Osteoblast (primary cell): Measurements from ENCODE around the gene ZNHIT2. TPM values are rescaled to one million over a fixed set of nuclear protein-coding genes. Genes with fewer than 3 reads are reported as not detected.

Source experiments
- DNase-seq: peaks from one replicate; pipeline ENCODE4 v3.0.0; 2011; ENCODE audit warnings: low spot score, mixed read lengths; ENCODE audit not compliant: insufficient read length; ENCODE audit errors: missing footprints
- H2AFZ ChIP-seq: 2 replicates; pipeline ENCODE4 v1.6.0; 2011; ENCODE audit warnings: mild to moderate bottlenecking, low read length
- H3K27ac ChIP-seq: 2 replicates; pipeline ENCODE4 v1.5.1; 2011; ENCODE audit warnings: mild to moderate bottlenecking, low read depth, low read length, moderate library complexity
- H3K27me3 ChIP-seq: 2 replicates; pipeline ENCODE4 v1.6.0; 2012; ENCODE audit warnings: mild to moderate bottlenecking, control low read depth, inconsistent platforms, low read length, moderate library complexity; ENCODE audit not compliant: insufficient read depth
- H3K36me3 ChIP-seq: 2 replicates; pipeline ENCODE4 v1.5.1; 2011; ENCODE audit warnings: mild to moderate bottlenecking, low read length, control low read depth, moderate library complexity; ENCODE audit not compliant: insufficient read depth
- H3K4me1 ChIP-seq: 2 replicates; pipeline ENCODE4 v1.5.1; 2011; ENCODE audit warnings: mild to moderate bottlenecking, low read length, control low read depth, moderate library complexity; ENCODE audit not compliant: insufficient read depth
- H3K4me2 ChIP-seq: 2 replicates; pipeline ENCODE4 v1.6.0; 2011; ENCODE audit warnings: mild to moderate bottlenecking, low read length; ENCODE audit not compliant: insufficient read depth
- H3K4me3 ChIP-seq: fragments of 200-600 bp; sonication (generic); 3 replicates; pipeline ENCODE4 v1.5.1; 2012; ENCODE audit warnings: mild to moderate bottlenecking, low read length, inconsistent platforms; ENCODE audit not compliant: insufficient read depth
- H3K79me2 ChIP-seq: 2 replicates; pipeline ENCODE4 v1.6.0; 2012; ENCODE audit warnings: mild to moderate bottlenecking, low read length, control low read depth, inconsistent platforms; ENCODE audit not compliant: insufficient read depth
- H3K9me3 ChIP-seq: 2 replicates; pipeline ENCODE4 v1.5.1; 2011; ENCODE audit warnings: low read depth, low read length, control low read depth
- H4K20me1 ChIP-seq: 2 replicates; pipeline ENCODE4 v1.6.0; 2012; ENCODE audit warnings: mild to moderate bottlenecking, low read length, control low read depth; ENCODE audit not compliant: insufficient read depth
- total RNA-seq: library from RNA; depleted of rRNA; stranded (reverse); fragments of >200 nt; gene quantifications from 2 replicates; pipeline ENCODE4 v1.2.3, GENCODE V29; 2012
- TF ChIP-seq, protein P1 (sequence below): IDR thresholded peaks from 2 replicates; pipeline ENCODE4 v1.5.1; 2011; ENCODE audit warnings: mild to moderate bottlenecking, low read depth, low read length, moderate library complexity; ENCODE audit errors: extremely low read depth

Gene ZNHIT2
- total RNA-seq, 1 donor = 12.3 TPM

DNA sequence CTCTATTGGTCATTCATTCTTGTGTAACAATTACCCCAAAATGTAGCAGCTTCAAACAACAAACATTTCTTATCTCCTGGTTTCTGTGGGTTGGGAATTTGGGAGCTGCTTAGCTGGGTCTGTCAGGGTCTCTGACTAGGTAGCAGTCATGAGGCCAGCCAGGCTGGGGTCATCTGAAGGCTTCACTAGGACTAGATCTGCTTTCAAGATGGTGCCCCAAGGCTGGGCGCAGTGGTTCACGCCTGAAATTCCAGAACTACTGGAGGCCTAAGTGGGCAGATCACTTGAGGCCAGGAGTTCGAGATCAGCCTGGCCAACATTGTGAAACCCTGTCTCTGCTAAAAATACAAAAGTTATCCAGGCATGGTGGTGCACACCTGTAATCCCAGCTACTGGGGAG is 39.4 kb upstream of the ZNHIT2 start:
- Histone ChIP-seq H4K20me1 (no peaks in the 10 kb centered on the region), H3K27ac (no peak overlapping the region), H3K9me3 (no peaks in the 10 kb centered on the region), H3K79me2 (no peaks in the 10 kb centered on the region), H3K27me3 (no peaks in the 10 kb centered on the region), H3K36me3 (no peaks in the 10 kb centered on the region), H3K4me2 (no peak overlapping the region), H2AFZ (no peak overlapping the region), H3K4me1 (peaks cover 6% of the 10 kb centered on the region), H3K4me3 (no peak overlapping the region)
- no peak for DNase-seq
- TF ChIP-seq, protein P1, sequence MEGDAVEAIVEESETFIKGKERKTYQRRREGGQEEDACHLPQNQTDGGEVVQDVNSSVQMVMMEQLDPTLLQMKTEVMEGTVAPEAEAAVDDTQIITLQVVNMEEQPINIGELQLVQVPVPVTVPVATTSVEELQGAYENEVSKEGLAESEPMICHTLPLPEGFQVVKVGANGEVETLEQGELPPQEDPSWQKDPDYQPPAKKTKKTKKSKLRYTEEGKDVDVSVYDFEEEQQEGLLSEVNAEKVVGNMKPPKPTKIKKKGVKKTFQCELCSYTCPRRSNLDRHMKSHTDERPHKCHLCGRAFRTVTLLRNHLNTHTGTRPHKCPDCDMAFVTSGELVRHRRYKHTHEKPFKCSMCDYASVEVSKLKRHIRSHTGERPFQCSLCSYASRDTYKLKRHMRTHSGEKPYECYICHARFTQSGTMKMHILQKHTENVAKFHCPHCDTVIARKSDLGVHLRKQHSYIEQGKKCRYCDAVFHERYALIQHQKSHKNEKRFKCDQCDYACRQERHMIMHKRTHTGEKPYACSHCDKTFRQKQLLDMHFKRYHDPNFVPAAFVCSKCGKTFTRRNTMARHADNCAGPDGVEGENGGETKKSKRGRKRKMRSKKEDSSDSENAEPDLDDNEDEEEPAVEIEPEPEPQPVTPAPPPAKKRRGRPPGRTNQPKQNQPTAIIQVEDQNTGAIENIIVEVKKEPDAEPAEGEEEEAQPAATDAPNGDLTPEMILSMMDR = no peak

DNA sequence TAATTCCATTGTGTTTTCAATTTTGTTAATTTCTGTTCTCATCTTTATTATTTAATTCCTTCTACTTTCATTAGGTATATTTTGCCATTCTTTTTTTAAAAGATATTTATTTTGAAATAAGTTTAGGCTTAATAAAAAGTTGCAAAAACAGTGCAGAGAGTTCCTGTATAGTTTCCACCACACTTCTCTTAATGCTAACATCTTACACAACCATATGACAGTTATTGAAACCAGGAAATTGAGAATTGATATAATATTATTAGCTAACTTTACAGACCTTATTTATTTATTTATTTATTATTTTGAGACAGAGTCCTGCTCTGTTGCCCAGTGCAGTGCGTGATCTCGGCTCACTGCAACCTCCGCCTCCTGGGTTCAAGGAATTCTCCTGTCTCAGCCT is 38.8 kb upstream of the ZNHIT2 start:
- no peaks in the 10 kb centered on the region for H3K9me3 ChIP-seq
- peaks cover 6% of the 10 kb centered on the region for H3K4me1 ChIP-seq
- H3K27ac ChIP-seq = no peak overlapping the region
- H2AFZ ChIP-seq = no peak overlapping the region
- H4K20me1 ChIP-seq = no peaks in the 10 kb centered on the region
- H3K79me2 ChIP-seq = no peaks in the 10 kb centered on the region
- TF ChIP-seq, protein P1 = no peak
- no peak for DNase-seq
- no peak overlapping the region for H3K4me2 ChIP-seq
- H3K4me3 ChIP-seq = no peak overlapping the region
- H3K36me3 ChIP-seq = no peaks in the 10 kb centered on the region
- H3K27me3 ChIP-seq = no peaks in the 10 kb centered on the region

DNA sequence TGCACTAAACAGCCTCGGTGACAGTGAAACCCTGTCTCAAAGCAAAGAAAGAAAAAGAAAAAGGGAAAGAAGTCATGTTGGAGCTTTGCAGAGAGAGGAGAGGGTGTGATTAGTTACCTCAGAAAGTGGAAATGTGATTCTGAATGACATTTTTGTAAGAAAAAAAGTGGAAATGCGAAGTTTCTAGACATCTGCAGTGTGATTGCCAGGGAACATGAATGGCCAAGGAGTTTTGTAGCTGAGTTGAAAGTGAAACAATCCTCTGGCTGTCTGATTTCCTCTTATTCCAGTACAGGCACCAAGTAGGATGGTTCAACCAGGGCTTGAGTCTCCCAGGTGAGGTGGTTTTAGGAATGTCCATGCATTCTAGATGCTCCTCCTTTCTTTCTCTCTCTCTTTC is 34.6 kb upstream of the ZNHIT2 start:
- Histone ChIP-seq H3K4me3 (no peak overlapping the region), H3K4me2 (peak overlapping the region; percentile 28), H2AFZ (peak overlapping the region; percentile 22), H3K27ac (no peak overlapping the region), H3K27me3 (no peaks in the 10 kb centered on the region), H3K4me1 (peaks cover 21% of the 10 kb centered on the region), H4K20me1 (no peaks in the 10 kb centered on the region), H3K79me2 (no peaks in the 10 kb centered on the region), H3K9me3 (no peaks in the 10 kb centered on the region), H3K36me3 (no peaks in the 10 kb centered on the region)
- DNase-seq = no peak
- TF ChIP-seq, protein P1 = no peak

DNA sequence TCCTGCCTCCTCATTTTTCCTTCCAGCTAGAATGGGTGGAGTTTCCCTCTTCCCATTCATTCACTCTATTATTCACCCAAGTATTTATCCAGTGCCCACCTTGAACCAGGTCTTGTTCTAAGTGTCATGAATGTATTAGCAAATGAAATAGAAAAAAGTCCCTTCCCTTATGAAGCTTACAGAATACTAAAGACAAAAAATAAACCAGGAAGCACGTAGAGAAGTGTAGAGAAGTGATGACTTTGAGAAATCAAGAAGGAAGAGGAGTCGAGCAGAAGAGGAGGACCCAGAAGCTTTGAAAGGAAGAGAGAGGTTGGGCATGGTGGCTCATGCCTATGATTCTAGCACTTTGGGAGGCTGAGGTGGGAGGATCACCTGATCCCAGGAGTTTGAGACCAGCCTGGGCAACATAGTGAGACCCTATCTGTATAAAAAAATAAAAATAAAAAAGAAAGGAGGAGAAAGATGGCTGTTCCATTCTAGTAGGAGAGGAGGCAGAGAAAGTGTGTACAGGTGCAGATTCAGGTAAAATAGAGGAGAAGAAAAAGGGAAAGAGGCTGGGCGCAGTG is 33.9 kb upstream of the ZNHIT2 start:
- Histone ChIP-seq H3K79me2 (no peaks in the 10 kb centered on the region), H3K4me3 (no peak overlapping the region), H3K4me1 (peaks cover 21% of the 10 kb centered on the region), H3K4me2 (no peak overlapping the region), H3K9me3 (no peaks in the 10 kb centered on the region), H3K27me3 (no peaks in the 10 kb centered on the region), H2AFZ (no peak overlapping the region), H4K20me1 (no peaks in the 10 kb centered on the region), H3K36me3 (no peaks in the 10 kb centered on the region), H3K27ac (no peak overlapping the region)
- TF ChIP-seq, protein P1 = no peak
- DNase-seq = no peak
